Kidney (tissue), 14 donors: ENCODE results near the gene TSSC4. TPM values are rescaled to one million over a fixed set of nuclear protein-coding genes. Genes with fewer than 3 reads are reported as not detected.
A peak's percentile ranks its signal among the peaks of the same experiment; 100 is the strongest.

Experiments
- DNase-seq, 5 donors: peaks; one replicate each; pipeline ENCODE4 v3.0.0-alpha.2; 2013 to 2020
- FAIRE-seq: peaks from 2 replicates; lab custom pipeline; 2012; peaks lifted over from hg19 to GRCh38; lab: Jason Lieb, UNC
- H3K27ac ChIP-seq, 2 donors: one replicate each; pipeline ENCODE4 v1.7.0; 2013; ENCODE audit warnings: low read depth in 2 of 2, low read length in 2 of 2, inconsistent platforms in 1 of 2
- H3K27me3 ChIP-seq: one replicate; pipeline ENCODE4 v1.7.1; 2013; ENCODE audit warnings: low read length, inconsistent platforms; ENCODE audit not compliant: control insufficient read depth, insufficient read depth
- H3K36me3 ChIP-seq, 3 donors: one replicate each; pipeline versions ENCODE4 v1.7.0 to v1.7.1; 2013; ENCODE audit warnings: low read length in 3 of 3, control low read depth in 1 of 3, inconsistent platforms in 1 of 3; ENCODE audit not compliant: insufficient read depth in 3 of 3, control insufficient read depth in 2 of 3
- H3K4me1 ChIP-seq, 3 donors: one replicate each; pipeline versions ENCODE4 v1.7.0 to v1.7.1; 2013; ENCODE audit warnings: low read length in 3 of 3, inconsistent platforms in 1 of 3, low read depth in 1 of 3; ENCODE audit not compliant: control insufficient read depth in 2 of 3, insufficient read depth in 2 of 3
- H3K4me3 ChIP-seq, 3 donors: one replicate each; pipeline versions ENCODE4 v1.7.0 to v1.8.1; 2013; ENCODE audit warnings: low read length in 3 of 3, control low read depth in 1 of 3, inconsistent platforms in 1 of 3
- H3K9ac ChIP-seq, 3 donors: one replicate each; pipeline versions ENCODE4 v1.7.0 to v1.7.1; 2013; ENCODE audit warnings: low read length in 3 of 3, control low read depth in 1 of 3, inconsistent platforms in 1 of 3
- H3K9me3 ChIP-seq, 3 donors: one replicate each; pipeline versions ENCODE4 v1.7.0 to v1.7.1; 2013; ENCODE audit warnings: low read length in 3 of 3, control low read depth in 1 of 3, inconsistent platforms in 1 of 3; ENCODE audit not compliant: control insufficient read depth in 2 of 3, insufficient read depth in 1 of 3
- CTCF ChIP-seq: IDR thresholded peaks from 3 replicates; pipeline ENCODE4 v1.5.1; 2012; ENCODE audit warnings: mild to moderate bottlenecking, moderate library complexity, borderline replicate concordance; ENCODE audit not compliant: insufficient read depth; ENCODE audit errors: extremely low read depth
- intact Hi-C: fragments of 100-400 bp; cut with DNase I; formaldehyde crosslinking; loops from one replicate; pipeline ENCODE4 v1.11.1; 2022
- polyA plus RNA-seq: library from polyadenylated mRNA; stranded (reverse); fragments of 350-450 nt; fragmentation: Illumina TruSeq; extraction: RNeasy Lipid Tissue Mini Kit (QIAGEN cat#74804); gene quantifications from one replicate; pipeline ENCODE4 v1.2.3, GENCODE V29; 2014; ENCODE audit warnings: low read depth, low replicate concordance; ENCODE audit not compliant: insufficient read depth
- total RNA-seq: library from RNA; stranded (reverse); fragmentation: NEBNext Ultra II Directional; extraction: Animal tissue kit (Norgen Biotek cat#: 25700); gene quantifications from one replicate; pipeline ENCODE4 v1.2.1, GENCODE V29; 2021
- donor health status: control.
- donor health status: control.
- donor health status: control.
- donor health status: control.
- donor health status: control.
- donor health status: DM: yes; HTN: yes; CAD: no.
- donor health status: Normal renal cell carcinoma (clear cell type).

Gene TSSC4
- total and polyA plus RNA-seq, 2 donors from 2014 or later = 42.3 to 51.4 TPM

GRCh38 chr11:2442589-2442988, 42.0 kb downstream of the TSSC4 start:
- peaks cover 3% of the 10 kb centered on the region for H3K27me3 ChIP-seq
- no peak overlapping the region for H3K4me3 ChIP-seq
- DNase-seq = no peak
- H3K36me3 ChIP-seq = no peaks in the 10 kb centered on the region
- H3K9me3 ChIP-seq = no peaks in the 10 kb centered on the region
- intact Hi-C loops = no loop called here
- no peak for TF ChIP-seq CTCF
- no peak for FAIRE-seq
- H3K4me1 ChIP-seq = peaks cover 0 to 25% (median 5%) of the 10 kb centered on the region in 3 donors
- H3K27ac ChIP-seq = no peak overlapping the region
- no peak overlapping the region for H3K9ac ChIP-seq

DNA sequence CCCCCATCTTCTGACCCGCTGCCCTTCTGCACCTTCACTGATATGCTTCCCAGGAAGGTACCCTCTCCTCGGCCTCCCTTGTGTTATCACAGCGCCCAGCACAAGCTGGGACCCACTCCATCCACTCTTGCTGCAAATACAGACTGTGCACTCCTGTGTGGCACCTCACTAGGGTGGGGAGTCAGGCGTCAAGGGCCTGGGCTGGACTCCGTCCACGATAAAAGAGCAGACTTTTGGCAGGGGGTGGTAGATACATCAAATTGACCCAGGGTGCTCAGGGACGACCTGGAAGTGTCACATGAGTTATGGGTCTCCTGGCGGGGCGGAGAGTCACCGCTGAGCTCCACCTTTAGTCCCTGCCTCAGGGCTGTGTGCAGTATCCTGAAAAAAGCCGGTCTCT, 42.9 kb downstream of the TSSC4 start:
- Histone ChIP-seq H3K4me1 (peaks cover 0 to 27% (median 6%) of the 10 kb centered on the region in 3 donors), H3K9ac (no peak overlapping the region), H3K36me3 (no peaks in the 10 kb centered on the region), H3K27ac (no peak overlapping the region), H3K4me3 (no peak overlapping the region), H3K27me3 (peaks cover 3% of the 10 kb centered on the region), H3K9me3 (no peaks in the 10 kb centered on the region)
- intact Hi-C loops = no loop called here
- DNase-seq (peak in 1 of 5 donors; percentile 63), FAIRE-seq (no peak)
- TF ChIP-seq CTCF = no peak

GRCh38 chr11:2443881-2444820, 43.6 kb downstream of the TSSC4 start, which contains the start of gene TRPM5:
TSS of gene TRPM5 (minus strand) at chr11:2444514. CDS start at chr11:2423036, 21,478 bp downstream.
- intact Hi-C loops = no loop called here
- Histone ChIP-seq H3K27me3 (peaks cover 3% of the 10 kb centered on the region), H3K27ac (peak within 1 kb of the TSS; percentile 47 to 57), H3K4me1 (peaks cover 0 to 27% (median 6%) of the 10 kb centered on the region in 3 donors), H3K9ac (peak within 1 kb of the TSS in 1 of 3 donors; percentile 48), H3K36me3 (no peaks in the 10 kb centered on the region), H3K9me3 (no peaks in the 10 kb centered on the region), H3K4me3 (peak within 1 kb of the TSS; percentile 6 to 69 (median 56))
- no peak for TF ChIP-seq CTCF
- no peak for FAIRE-seq
- peak in 4 of 5 donors; percentile 48 to 89 (median 82) for DNase-seq
